NCI-H1105 (cell line): ENCODE data around the gene RFK.
A peak's percentile ranks its signal among the peaks of the same experiment; 100 is the strongest.
"Not testable (repeated sequence)": the region's sequence is repeated elsewhere in the genome, so short reads cannot be mapped to it uniquely, and the experiment has no call there.

Experiments
- DNase-seq: peaks from one replicate; lab custom pipeline; 2025; lab: John Stamatoyannopoulos, UW

RFK gene

DNA sequence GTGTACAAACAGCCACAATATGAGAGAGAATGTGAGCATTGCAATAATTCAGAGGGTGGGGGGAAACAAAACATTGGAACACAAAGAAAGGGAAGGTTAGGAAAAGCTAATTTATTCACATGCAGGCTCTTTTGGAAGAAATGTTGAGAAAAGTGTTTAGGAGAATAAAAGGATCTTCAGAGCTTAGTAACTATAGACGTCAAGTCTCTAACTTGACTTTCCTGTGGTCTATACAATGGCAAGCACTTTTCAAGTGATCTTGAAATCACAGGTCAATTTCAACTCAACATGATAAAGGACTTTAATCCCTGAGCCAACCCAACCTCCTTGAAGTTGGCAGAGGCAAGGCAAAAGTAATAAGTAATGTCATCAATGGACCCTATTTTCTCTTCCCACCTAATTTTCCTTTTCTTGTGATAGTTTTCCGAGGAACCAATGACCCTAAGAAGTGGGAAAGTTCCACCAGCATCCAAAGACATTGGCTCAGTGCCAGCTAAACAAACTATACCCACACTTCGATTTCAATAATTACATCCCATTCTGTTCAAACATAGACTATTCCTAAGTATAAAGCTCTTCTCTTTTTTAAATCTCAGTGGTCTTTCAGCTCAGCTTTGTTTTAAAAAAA lies 23.7 kb downstream of the RFK start:
- DNase-seq, result no peak

DNA sequence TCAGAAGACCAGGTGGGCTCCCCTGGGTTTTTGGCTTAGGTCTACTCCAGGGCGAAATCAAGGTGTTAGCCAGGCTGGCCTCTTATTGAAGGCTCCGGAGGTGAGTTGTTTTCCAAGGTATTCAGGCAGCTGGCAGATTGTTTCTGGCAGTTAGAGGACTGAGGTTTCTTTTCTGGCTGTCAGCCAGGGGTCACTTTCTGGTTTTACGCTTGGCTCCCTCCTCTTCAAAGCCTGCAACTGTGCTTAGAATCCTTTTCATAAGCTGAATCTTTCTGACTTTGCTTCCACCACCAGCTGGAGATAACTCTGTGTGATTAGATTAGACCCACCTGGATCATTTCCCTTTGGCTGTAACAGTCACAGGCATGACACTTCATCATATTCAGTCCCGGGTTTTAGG lies 24.6 kb downstream of the RFK start:
- DNase-seq, result peak; percentile 89

DNA sequence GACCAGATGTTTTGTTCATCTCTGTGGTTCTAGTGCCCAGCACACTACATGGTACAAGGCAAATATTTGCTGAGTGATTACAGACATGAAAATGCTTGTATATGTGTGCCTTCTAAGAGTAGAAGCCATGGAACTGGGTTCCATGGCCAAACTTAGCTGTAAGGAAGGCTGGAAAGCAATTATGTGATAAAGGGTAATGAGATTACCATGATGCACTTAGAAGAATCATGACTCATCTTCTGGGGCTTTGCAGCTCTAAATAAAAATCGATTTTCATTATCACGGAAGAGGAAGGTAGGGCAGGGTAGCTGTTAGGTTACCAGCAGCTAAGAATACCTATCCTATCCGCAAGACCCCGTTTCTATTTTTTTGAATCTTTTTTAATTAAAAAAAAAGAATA lies 28.0 kb downstream of the RFK start:
- no peak for DNase-seq

DNA sequence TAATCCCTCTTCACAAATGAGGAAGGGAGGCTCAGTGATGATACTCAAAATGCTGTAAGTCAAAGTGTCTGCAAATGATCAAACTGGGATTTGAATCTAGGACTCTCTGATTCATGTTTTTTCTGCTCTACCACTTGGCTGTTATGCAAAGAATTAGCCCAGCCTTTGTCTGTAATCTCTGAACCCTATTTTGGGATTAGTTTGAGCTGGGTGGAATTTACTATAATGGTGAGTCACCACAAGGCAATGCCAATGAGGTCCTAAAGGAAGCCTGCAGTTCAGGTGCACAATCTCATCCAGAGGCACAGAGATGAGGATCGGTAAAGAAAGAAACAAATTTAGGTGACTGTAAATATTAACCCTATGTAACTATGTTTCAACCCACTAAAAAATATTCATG lies 29.2 kb downstream of the RFK start:
- no peak for DNase-seq

DNA sequence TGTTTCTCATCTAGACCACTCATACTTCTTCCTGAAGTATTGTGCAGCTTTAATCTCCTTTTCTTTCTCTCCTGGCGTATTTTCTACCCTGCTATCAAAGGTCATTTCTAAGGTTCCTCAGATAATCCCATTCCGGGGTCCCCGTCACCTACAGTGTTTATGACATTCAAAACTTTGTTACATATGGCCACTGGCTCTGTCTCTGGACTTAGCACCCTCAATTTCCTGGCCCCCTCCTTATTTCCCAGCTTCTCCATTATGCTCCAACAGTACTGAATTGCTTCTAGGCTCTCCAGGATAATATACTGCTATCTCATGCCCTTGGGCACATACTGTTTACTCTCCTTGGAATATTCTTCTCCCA lies 31.2 kb downstream of the RFK start:
- no peak for DNase-seq

DNA sequence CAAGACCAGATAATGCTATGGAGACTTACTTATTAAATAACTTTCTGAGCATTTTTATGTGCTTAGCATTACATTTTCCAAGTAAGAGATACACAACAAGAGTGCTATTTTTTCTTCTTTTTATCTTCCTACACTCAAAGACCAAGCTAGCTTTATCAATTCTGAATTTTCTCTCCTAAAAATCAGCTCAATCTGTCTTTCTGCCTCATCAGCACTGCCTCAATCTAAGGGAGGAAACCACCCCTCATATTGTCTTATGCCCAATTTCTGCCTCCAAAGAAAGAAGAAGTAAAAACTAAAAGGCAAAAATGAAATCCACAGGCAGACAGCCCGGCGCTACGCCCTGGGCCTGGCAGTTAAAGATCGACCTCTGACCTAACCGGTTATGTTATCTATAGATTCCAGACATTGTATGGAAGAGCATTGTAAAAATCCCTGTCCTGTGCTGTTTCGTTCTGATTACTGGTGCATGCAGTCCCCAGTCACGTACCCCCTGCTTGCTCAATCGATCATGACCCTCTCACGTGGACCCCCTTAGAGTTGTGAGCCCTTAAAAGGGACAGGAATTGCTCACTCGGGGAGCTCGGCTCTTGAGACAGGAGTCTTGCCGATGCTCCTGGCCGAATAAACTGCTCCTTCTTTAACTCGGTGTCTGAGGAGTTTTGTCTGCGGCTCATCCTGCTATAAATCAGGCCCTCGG lies 31.7 kb downstream of the RFK start:
- DNase-seq, result not testable (repeated sequence)

DNA sequence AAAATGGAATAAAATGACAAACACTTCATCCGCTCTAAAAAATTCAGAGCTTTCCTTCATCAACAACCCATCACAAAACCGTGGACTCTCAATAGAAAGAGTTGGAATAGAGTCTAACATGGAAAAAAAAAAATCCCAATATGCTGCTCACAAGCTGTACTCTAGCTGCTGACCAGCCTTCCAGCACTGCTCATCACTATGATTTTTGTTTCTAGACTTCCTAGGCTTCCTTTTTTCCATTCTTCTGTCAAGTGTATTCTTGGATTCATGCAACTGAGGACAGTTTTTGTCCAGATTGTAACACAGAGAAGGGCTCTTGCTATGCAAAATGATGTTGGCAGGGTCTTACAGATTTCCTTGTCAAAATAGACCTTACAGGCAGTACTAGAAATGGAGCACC lies 34.5 kb downstream of the RFK start:
- DNase-seq, result no peak

DNA sequence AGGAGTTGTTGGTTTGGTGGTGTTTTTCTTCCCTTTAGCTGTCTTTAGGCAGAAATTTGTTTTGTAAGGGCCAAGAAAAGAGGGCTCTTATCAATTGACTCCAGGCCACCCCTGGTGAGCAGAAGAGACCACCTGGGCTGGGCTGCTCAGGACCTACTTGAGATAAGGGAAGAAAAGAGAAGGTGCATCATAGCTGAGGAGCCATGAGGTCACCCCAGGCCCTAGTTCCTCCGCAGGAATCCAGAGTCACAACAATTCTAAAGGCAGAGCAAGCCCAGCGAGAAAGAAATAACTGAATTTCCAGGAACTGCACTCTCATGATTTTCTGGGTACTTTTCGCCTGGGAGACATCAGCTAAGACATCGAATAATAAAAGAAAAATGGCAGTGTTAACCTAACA lies 34.9 kb downstream of the RFK start:
- DNase-seq, result no peak

DNA sequence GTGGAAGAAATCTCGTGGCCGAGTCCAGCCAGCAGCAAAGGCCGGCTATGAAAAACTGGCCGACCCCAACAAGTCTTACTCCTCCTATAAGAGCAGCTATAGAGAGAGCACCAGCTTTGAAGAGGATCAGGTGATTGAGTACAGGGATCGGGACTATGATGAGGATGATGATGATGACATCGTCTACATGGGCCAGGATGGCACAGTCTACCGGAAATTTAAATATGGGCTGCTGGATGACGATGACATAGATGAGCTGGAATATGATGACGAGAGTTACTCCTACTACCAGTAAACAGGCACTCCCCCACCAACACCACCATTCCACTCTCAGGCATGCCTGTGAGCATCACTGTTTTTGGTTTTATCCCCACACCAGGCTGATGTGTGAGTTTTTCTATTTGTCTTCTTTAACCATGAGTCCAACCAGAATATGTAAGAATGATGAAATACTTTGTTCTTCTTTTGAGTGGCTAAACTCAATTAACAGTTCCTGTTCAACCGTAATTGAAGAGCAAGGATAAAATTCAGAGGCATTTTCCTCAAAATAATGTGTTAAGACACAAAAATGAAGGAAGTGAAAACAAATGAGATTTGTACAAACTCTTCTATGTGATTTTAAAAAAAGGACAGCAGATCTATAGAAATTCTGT lies 35.5 kb downstream of the RFK start:
- DNase-seq, result no peak

DNA sequence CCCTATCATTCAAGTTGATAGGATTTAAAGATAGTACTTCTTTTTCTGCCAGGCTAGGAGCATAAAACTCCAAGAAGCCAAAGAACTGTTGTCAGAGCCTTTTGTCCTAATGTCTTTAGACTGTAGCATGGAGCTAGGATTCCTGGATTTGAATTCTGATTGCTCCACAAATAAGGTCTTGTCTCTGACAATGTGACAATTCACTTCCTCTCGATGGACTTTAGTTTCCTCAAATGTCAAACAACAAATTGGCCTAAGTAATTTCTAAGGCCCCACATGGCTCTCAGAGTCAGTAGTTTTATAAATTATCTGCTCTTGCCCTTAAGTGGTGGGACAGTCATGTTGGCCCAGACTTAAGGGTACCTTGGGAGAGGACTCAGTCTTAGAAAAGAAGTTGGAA lies 36.7 kb downstream of the RFK start:
- no peak for DNase-seq

DNA sequence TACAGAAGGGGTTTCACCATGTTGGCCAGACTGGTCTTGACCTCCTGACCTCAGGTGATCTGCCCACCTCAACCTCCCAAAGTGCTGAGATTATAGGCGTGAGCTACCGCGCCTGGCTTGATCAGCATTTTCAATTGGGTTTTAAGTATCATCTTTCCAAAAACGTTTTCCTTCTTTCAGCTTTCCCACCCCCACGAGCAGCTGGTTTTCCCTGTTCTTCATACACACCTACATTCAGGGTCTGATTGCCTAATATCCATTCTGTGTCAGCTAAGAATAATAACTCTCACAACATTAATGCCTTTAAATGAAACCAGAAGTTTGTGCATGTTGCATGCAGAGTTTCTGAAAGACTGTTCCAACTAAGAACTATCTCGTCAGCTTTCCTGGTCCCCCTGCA lies 38.3 kb downstream of the RFK start:
- DNase-seq, result no peak

DNA sequence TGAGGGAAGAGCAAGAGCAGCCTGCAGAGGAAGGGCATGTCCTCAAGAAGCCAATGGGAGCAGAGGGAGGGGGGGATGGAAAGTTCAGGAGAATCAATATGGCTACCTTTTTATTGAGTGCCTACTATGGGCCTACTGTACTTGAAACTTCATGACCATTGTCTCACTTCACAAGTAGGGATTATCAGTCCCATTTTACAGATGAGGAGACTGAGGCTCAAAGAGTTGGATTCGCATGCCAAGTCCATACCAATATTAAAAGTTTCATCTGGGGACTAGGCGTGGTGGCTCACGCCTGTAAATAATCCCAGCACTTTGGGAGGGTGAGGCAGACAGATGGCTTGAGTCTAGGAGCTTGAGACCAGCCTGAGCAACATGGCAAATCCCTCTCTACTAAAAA lies 40.0 kb downstream of the RFK start:
- no peak for DNase-seq

DNA sequence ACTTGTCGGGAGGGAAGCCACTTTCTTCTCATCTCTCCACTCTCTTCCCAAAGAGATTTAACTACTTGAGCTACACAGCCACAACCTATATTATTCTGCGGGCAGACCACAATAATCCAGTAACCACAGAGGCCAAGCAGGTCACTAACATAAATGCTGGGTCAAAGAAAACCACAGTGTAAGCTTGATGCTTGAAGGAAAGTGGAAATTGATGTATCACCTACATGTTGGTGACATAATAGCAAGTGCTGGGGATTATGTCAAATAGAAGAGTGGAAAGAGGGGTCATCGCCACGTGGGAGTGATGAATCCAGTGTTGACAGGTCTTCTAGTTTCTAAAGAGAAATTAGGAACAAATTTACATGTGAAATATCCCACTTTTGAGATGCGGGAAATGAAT lies 40.9 kb downstream of the RFK start:
- DNase-seq, result no peak

DNA sequence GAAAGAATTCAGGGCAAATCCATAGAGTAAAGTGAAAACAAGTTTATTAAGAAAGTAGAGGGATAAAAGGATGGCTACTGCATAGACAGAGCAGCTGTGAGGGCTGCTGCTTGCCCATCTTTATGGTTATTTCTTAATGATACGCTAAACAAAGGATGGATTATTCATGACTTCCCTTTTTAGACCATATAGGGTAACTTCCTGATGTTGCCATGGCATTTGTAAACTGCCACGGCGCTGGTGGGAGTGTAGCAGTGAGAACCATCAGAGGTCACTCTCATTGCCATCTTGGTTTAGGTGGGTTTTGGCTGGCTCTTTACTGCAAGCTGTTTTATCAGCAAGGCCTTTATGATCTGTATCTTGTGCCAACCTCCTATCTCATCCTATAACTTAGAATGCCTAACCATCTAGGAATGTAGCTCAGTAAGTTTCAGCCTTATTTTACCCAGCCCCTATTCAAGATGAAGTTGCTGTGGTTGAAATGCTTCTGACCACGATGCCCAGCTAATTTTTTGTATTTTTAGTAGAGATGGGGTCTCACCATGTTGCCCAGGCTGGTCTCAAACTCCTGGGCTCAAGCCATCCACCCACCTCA lies 42.1 kb downstream of the RFK start:
- DNase-seq, result no peak

DNA sequence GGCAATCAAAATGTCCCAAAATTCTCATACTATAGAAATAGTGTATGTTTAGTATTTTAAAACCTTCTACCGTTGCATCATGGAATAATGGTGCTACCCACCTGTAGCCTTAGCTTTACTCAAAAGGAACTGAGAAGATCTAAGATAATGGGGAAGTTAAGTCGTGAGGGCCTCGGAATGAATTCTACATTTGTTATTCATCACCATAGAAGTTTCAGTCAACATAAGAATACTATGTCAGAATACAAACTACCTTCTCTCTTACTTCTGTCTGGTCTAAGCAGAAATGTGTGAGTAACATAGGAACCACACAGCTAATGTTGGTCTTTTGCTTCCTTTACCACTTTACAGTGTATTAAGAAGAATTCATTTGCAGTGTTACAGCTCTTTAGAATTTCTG lies 43.2 kb downstream of the RFK start:
- no peak for DNase-seq

DNA sequence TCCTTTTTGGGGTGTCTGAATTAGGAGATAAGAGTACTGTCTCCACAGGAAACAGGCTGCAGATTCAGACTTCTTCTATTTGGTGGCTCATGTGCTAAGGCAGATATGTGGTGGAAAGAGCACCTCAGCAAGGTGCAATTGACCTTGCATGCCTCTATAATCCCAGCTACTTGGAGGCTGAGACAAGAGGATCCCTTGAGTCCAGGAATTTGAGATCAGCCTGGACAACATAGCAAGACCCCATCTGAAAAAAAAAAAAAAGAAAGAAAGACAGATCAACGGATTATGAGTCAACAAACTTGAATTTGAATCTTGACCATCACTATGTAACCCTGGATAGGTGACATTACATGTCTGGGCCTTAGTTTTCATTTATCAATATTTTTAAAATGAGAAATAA lies 44.4 kb downstream of the RFK start:
- DNase-seq, result no peak

DNA sequence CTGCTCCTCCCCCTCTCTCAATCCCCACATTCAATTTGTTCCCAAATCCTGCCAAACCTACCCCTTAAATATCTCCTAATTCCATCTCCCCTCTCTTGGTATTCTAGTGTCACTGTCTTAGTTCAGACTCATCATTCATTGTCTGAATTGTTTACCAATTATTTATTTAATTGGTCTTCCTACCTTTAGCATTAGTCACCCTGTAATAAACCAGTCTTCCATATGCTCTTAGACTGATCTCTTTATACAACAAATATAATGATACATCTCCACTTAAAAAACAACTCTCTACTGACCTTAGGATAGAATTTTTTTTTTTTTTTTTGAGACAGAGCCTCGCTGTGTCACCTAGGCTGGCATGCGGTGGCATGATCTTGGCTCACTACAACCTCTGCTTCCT lies 51.4 kb downstream of the RFK start:
- DNase-seq, result no peak

DNA sequence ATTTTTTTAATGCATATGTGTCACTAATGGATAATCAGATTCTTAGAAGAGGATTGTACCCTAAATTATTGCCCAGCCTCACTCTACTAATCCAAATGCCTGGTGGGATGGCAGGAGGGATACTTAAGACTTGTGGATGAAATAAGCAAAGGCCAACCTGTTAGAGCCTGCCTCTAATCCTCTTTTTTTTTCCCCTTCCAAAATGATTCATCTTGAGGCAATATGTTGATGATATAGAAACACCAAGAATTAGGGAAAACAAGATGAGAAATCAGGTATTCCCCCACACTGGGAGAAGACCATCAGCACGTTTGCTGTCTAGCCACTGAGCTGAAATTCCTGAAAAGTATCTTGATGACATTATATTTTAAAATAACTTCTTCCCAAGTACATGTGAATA lies 52.0 kb downstream of the RFK start:
- no peak for DNase-seq

DNA sequence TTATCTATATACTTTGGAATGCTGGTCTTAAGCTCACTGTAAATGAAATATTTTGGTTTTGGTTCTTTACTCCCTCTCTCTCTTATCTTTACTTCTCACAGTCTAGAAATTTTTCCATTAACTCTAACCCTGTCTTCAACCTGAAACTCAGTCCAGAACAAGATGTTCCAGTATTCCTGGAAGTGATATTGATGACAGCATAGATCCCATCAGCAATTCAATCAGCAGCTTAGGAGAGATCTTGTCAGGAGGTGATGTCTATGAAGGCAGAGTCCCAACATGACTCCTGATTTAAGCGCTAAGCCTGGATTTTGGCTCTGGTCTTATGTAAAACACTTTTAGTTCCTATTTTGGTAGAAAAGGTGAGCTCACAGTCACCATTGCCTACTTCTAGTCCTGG lies 52.6 kb downstream of the RFK start:
- DNase-seq, result no peak

DNA sequence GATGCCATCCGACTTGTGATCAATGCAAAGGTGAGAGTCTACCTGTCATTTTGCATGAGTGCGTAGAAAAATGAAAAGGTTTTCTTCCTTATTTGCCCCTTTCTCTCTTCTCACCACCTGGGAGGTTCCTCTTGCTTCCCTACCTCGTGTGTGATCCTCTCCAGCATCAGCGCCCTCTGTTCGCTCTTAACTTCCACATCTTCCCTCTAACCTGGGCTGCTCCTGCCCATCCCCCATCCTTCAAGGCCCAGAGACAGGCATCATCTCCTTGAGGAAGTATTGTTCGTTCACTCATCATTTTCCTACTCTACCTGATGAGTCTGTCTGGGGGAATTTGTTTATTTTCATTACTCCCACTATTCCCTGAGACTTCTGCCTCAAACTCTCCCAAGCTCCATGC lies 55.8 kb downstream of the RFK start:
- no peak for DNase-seq

DNA sequence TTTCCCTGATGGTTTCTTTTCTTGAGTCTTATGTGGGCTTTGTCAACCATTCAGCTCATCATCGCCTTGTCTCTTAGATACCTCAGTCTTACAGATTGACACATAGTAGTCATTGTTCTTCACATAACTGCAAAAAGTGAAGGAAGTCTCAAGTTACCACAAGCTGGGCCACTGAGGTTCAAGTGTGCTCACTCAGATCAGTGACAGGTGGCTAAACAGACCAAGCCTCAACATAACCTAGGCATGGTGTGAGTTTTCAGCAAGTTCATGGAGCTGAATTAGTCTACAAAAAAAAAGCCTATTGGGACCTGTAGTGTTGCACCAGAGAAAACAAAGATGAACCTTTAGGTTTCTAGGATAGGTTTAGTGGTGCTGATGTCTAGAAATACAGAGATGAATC lies 58.2 kb downstream of the RFK start:
- DNase-seq, result no peak
